Astrocyte of the hippocampus (primary cell): ENCODE results near the gene DENND6B.
A peak's percentile ranks its signal among the peaks of the same experiment; 100 is the strongest.

Source experiments
- DNase-seq: peaks from one replicate; pipeline ENCODE4 v3.0.0; 2011; ENCODE audit warnings: low read depth, low spot score

DENND6B gene

DNA sequence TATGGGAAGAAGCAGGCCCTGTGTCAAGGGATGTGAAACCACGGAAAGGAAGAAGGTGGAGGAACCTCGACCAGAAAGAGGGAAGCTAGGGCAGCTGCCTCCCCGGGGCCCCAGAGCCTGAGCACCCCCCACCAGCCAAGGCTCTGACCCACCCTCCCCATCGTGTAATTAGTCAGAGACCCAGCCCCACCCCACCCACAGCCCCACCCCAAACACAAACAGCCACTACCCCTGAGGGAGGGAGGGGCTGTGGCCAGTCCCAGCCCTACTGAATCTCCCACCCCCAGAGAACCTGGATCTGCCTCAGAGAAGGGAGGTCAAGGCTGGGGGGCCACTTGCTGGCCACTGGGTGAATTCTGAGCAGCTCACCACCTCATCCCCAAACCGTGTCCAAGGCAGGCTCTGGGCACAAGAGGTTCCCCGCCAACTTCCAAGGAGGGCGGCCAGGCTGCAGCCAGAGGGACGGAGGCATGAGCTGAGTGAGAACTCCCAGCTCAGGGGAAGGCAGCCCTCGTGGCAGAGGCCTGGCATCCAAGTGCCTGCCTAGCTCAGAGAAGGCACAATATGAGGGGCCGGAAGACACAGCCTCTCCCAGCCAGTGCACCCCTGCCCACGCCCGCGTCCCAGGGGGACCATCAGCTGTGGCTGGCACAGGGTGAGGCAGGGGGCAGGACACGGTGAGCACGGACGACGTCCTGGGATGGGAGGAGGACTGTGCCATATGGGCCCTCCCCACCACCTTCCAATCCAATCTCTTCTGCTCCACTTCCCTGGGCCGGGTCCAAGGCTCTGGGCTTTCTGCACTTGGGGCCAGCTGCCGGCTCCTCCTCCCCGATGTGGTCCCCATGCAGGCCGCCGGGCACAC lies 22.1 kb downstream of the DENND6B start:
- DNase-seq, result peak; percentile 78

DNA sequence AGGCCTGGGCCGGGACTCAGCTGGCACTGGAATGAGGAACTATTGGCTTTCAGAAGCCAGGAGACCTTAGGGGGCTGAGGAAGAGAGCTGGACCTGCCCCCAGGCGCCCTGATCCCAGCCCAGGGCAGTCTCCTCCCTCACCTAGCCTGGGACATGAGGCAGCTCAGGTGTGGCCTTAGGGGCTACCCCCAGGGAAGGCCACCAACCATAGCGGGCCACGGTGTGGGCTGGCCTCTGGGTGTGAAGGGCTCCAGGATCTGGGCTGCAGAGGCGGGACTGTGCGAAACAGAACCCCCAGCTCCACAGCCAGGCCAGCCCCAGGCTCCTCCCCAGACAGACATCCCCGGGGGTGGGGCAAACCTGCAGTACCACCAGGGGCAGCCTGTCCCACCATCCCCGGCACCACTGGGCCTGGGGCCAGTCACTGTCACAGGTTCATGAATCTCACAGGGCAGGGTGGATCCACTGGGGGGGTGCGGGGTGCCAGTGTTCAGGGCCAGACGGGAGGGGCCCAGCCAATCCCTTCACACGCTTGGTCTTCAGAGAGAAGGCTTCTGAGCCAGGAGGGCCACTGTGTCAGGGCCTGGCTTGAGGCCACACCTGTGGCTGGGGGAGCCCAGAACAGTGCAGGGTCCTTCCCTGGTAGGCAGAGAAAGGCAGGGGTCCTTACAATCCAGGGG lies 22.8 kb downstream of the DENND6B start:
- peak; percentile 45 for DNase-seq

DNA sequence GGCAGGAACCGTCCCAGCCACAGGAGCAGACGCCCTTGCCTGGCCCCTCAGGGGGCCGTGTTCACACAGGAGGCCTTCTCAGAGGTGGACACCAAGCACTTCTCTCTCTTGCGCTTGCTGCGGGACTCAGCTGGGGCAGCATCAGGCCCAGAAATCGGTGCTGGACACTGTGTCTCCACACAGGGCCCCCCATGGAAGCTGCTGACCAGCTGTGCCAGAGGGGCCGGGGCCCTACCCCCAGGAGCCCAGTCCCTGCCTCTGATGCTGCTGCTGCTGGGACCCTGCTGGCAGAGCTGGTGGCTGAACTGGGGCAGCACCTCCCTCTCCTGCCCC lies 23.3 kb downstream of the DENND6B start:
- DNase-seq, result no peak

DNA sequence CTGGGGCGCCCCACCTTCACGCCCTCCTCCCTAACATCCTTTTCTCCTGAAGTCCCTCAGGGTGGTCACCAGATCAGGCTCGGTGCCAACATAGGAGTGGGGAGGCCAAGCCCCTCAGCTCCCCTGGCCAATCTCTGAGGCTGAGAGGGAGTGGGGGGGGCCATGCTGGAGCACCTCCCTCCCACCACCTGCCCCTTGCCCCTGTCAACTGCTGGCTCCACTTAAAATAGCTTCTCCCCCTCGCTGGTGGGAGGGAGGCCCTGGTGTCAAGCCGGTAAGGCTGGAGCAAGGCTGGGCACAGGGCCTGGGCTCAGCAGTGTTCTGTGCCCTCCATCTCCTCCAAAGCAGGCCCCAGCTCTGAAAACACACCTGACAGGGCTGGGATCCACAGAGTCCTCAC lies 24.2 kb downstream of the DENND6B start:
- DNase-seq, result peak; percentile 23

DNA sequence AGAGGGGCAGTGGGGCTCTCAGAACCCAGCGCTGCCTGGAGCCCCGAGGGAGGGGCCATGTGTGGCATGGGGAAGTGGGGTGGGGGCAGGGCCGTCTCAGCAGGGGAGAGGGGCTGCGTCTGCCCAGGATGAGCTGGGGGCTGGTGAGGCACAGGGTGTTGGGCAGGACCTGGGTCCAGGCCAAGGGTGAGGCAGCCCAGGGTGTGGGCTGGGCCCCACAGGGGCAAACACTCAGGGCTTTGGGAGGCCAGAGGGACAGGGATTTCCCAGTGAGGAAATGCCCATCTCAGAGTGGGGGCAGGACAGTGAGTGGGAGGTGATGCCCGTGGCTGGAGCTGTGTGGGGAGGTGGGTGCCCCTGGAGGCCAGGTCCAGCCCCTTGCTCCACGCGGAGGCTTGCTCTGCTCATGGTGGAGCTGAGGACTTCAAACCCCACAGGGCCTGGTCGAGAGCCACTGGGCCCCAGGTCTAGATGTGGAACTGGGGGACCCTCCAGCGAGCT lies 24.7 kb downstream of the DENND6B start:
- DNase-seq, result peak; percentile 45

DNA sequence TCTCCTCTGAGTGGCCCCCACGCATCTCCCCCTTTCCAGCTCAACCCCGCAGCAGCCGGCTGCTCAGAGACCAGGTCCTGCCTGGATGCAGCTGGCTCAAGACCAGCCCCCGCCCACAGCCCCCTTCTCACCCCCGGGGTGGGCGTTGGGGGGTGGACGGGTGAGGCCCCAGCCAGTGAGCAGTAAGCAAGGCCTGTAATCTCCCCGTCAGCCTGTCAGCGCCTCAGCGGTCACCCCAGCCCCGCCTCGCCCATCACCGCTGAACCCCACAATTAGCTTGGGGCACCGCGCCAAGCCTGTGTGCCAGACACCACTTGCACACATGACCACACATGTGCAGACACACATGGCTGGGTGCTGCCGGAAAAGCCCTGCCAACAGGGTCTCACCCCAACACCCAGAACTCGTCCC lies 25.2 kb downstream of the DENND6B start:
- DNase-seq, result peak; percentile 35

DNA sequence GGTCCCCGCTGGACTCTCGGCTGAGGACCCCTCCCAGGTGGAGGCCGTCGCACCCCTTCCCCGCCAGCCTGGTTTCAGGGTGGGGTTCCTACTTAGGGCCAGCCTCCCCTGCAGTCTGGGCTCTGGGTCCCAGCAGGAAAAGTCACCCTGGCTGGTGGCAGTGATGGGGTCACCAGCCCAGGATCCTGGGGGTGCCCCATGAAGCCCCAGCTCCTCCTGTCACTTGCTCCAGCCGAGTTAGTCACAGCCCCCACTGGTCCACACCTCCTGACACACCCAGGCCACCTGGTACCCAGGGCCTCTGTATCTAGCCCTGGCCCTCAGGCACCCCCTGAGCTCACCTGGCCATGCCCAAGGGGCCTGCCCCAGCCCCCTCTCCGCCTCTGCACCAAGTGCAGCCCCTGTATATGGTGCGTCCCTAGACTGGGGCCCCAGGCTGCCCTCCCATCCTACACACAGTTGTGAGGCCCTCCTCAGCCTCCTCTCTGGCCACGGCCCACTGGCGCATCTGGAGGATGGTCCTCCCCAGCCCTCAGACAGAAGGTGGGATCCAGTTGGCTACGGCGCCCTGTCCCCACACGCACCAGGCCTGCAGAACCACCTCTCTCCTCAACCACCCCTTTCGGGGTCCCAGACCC lies 26.1 kb downstream of the DENND6B start:
- no peak for DNase-seq

DNA sequence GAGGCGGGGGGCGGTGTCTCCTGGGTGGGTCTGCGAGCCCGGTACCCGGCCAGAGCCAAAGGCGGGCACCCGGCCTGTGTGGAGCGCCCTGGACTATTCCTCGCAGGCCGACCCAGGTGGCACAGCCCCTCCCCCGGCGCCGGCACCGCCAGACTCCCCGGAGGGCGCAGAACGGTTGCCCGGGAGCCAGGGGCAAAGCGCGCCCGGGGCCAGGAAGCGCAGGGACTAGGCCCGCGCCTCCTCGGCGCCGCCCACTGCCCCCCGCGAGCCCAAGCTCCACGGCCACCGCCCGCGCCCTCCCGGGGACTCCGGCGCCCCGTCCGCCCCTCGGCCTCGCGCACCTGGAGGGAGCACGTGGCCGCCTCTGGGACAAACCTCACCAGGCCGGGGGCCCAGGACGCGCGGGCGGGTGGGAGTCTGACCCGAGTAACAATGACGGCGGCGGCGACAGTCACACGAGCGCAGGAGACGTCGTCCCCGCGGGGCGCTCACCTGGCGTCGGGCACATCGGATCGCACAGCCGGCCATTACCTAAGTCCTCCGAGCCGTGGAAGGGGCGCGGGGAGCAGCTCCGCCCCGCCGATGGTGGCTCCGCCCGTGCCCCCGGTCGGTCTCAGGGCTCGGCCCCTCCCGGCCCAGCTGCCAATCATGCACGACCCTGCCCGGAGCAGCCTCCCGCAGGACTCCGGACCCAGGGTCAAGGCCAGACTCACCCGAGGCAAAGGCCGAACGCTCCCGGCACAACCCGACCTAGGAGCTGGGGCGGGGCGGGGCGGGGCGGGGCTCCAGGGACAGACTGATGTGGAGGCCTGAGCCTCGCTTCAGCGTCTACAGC lies 26.8 kb downstream of the DENND6B start:
- DNase-seq, result no peak

DNA sequence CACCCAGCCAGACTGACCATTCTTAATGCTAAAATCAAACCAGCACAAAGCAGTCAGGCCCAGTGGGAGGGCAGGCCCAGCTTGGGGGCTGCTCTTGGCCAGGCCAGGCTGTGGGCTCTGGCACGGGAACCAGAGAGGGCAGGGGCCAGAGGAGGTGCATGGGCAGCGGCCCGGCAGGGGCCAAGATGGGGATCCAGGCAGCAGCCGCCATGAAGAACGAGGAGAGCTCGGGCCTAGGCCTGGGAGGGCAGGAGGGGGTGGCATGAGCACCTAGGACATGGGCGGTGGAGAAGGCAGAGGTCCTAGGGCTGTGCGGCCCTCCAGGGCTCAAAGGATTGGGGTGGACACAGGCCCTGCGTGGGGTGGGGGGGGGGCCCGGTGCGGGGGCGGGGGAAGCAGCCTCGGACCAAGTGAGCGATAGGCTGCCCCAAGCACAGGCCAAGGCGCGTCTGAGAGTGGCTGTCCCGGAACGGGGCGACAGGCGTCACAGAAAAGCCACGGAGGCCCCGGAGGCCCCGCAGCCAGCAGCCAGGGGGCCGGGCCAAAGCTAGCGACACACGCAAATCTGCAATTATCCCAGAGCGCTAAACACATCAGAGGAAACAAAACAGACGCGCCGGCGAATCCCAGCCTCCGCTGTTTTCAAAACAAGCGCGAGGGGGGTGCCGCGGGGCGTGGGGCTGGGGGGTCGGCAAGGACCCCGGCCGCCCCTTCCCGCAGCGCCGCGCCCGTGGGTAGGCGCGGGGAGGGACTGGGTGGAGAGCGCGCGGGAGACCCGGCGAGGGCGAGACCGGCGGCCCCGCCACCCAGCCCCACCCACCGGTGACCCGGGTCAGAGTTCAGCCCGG lies 27.7 kb downstream of the DENND6B start:
- peak; percentile 56 for DNase-seq

DNA sequence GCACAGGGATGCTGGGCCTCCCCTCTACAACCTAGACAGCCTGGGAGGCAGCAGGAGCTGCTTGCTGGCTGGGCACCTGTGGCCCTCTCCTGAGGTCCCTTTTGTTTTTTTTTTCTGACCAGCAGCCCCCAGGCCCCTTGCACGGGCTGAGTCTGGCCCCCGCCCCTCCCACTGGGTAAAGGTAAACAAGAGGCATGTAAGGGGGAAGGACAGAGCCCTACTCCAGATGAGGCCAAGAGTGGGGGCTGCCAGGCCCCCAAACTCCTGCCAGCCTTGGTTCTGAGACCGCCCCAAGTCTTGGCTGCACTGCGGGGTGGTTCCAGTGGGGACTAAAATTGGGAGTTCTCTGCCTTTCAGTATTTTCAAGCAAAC lies 28.6 kb downstream of the DENND6B start:
- DNase-seq, result no peak

DNA sequence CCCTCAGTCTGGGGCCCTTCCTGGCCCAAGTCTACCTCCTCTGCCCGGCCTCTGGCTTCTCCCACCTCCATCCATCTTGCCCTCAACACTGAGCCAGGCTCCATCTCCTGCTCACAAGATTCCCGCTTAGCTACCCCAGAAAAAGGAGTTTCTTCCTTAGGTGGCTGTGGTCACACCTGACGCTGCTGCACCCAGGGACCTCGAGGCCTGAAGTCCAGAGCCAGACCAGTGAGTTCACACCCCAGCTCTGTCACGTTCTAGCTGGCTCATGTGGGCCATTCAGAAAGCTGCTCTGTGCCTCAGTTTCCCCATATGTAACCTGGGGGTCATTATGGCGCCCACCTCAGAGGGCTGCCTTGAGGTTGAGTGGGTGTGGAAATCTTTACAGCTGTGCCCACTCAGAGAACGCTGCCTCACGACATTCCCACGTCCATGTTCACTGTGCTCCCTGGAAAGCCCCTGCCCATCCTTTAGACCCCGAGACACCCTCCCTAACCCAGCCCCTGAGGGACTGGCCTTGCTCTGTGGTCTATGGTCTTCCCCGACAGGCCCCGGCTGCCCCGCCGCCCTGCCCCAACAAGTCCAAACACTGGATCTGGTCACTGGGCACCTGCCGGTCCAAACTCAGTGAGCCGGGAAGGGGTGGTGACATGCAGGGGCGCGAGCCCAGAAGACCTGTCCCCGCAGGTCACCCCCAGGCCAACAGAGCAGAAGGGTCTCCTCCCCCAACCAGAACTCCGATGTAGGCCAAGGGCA lies 29.1 kb downstream of the DENND6B start:
- DNase-seq, result no peak

DNA sequence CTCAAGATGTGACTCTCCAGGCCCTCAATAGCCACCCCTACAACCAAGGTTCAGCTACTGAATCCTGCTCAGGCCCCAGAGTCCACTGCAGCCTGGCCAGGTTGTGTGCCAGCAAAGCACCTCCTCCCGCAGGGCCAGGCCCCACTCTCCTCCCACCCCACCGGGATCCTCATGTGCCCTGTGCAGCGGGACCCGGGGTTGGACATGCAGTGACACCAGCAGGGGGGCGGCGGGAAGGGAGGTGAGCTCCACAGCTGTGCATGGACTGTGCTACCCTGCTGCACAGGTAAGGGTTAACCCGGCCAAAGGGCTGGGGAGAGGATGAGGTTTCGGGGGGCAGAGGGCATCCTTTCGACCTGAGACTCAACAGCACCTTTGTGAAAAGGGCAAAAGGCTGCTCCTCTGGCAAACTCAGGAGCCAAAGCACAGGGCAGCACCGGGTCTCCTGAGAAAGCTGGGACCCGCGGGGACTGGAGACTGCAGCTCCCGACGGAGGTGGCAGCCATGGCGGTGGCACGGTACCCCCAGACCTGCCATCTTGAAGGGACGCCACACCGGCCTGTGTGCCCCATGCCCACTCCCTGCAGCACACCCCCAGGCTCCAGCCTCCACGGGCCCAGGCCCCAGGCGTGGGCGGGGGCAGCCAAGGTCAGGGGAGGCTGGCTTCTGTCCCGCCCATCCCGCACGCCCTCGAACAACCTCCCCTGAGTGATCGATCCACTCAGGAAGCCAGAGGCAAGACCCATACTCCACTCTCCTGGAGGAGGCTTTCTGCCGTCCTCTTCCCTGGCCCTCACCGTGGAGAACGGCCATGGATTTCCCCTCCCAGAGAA lies 29.9 kb downstream of the DENND6B start:
- DNase-seq, result no peak

DNA sequence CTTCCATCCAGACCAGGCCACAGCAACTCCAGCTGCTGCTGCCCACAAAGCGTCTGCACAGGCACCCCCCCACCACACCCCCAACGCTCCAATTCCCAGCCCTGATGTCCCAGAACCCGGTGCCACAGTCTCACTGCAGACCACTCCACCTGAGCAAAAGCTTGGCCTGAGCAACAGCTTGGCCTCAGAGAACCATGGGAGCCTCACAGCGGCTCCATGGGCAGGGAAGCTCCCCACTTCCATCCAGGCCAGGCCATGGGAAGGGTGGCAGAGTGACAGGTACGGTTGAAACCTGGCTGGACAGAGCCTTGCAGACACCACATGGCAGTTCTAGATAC lies 32.5 kb downstream of the DENND6B start:
- peak; percentile 28 for DNase-seq

DNA sequence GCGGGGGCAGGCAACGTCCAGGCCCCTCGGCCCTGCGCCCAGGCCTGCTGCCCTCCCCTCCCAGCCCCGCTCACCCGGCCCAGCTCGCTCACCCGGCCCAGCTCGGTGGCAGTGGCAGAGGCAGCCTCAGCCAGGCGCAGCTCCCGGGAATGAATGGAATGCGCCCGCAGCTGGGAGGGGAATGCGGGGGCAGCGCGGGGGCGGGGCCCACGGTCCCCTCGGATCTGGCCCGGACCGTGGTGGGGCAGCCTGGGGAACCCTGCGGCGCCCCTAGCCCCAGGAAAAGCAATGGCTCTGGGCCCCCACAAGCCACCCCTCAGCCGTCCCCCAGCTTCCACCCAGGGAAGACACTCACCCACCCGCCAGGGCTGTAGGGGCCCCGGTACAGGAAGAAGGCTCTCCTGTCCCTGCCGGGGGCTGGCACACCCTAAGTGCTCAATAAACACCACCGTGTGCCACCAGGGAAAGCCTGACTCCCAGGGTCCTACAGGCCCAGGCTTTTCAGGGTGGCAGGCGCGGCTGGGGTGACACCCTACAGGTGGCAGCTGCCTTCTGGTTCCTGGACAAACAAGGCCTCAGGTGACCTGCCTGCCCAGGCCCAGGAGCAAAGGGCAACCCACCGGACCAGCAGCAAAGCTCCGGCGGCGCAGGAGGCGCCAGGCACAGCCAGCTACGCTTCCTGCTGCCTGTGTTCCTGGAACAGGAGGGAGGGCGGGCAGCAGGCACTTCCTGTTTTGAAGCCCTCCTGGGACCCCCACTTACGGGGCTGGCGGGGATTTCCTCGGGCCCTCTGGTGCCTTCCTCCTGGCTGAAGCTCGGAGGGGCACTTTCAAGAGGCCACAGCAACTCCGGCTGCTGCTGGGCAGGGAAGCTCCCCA lies 33.1 kb downstream of the DENND6B start:
- peak; percentile 96 for DNase-seq

DNA sequence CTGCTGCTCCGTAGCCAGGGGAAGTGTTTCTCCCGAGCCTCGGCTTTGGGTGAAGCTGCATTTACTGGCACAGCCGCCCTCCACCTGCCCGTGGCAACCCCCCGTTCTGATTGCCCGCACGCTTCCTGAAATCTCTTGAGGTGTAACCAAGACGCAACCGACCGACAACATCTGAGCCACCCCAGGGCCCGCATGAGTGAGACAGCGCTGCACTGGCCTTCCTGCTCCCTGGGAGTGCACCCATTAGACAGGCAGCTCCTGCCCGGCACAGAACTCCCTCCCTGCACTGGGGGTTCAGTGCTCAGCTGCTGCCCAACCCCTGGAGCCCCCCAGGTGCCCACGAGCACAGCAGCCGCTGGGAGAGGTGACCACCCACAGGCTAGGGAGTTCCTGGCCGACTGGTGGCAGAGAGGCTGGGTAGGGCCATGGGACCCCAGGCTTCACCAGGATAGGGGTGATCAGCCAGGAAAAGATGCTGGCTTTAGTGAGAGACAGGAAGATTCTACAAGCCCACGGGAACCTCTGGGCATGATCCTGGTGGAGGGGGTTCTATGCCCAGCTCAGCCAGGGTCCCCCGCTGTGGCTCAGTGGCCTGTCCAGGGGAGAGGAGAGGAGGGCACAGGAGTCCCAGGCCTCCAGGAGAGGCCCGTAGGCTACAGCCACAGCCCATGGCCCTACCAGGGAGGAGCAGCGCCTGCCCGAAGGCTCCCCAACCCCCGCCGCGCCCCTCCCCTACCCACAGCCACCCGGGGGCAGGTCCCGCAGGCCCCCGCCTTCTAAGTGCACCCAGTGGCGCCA lies 34.0 kb downstream of the DENND6B start:
- peak; percentile 30 for DNase-seq

DNA sequence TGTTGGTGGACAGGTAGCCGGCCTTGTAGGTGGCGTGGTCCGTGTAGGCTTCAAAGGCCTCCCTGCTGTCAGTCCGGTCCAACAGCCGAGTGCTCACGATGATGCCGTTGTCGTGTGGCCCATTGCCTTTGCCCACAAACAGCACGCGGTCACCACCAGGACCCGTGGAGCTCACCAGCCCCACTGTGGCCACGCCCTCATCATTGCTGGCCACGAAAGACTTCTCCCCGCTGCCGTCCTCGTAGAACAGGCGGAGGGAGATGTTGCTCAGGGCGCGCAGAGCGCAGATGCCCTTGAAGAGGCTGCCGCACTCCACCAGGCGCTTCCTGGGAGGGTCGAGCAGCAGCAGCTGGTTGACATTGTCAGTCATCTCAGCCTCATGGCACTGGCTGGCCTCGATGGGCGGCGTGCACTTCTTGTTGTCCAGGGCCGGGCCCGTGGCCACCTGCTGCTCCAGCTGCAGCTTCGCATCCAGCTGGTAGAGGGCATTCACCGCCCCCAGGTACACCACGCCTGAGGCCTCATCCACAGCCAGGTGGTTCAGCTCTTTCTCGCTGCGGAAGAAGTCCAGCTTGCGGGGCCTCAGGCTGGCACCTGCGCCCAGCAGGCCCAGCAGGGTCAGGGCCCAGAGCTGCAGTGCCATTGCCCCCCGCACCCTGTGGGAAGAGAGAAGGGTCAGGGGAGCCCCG lies 36.7 kb downstream of the DENND6B start:
- DNase-seq, result no peak
